NCI-H1436 (cell line): ENCODE measurements around the gene C14orf119.

Experiments used
- DNase-seq: peaks from one replicate; lab custom pipeline; 2025; lab: John Stamatoyannopoulos, UW

The C14orf119 gene

GRCh38 chr14:23126548-23127278 is 31.4 kb downstream of the C14orf119 start:
- DNase-seq = no peak

GRCh38 chr14:23127861-23128260 is 32.6 kb downstream of the C14orf119 start:
- DNase-seq = no peak

GRCh38 chr14:23128969-23129758 is 33.9 kb downstream of the C14orf119 start:
- DNase-seq = no peak

GRCh38 chr14:23129759-23130316 is 34.5 kb downstream of the C14orf119 start:
- DNase-seq = no peak

GRCh38 chr14:23130871-23131270 is 35.6 kb downstream of the C14orf119 start:
- no peak for DNase-seq

GRCh38 chr14:23131482-23131881 is 36.2 kb downstream of the C14orf119 start:
- no peak for DNase-seq

- no peak for DNase-seq
Measured at GRCh38 chr14:23132970-23133369, 37.7 kb downstream of the C14orf119 start.

GRCh38 chr14:23136566-23137133 is 41.3 kb downstream of the C14orf119 start:
- DNase-seq = no peak

- no peak for DNase-seq
Measured at GRCh38 chr14:23137192-23137812, 42.0 kb downstream of the C14orf119 start.

- no peak for DNase-seq
Measured at GRCh38 chr14:23137813-23138535, 42.7 kb downstream of the C14orf119 start.

- DNase-seq = no peak
Measured at GRCh38 chr14:23139874-23140273, 44.6 kb downstream of the C14orf119 start.

- no peak for DNase-seq
Measured at GRCh38 chr14:23140371-23140770, 45.1 kb downstream of the C14orf119 start.

GRCh38 chr14:23141706-23142444 is 46.6 kb downstream of the C14orf119 start:
- no peak for DNase-seq

- no peak for DNase-seq
Measured at GRCh38 chr14:23142826-23143225, 47.5 kb downstream of the C14orf119 start.

- no peak for DNase-seq
Measured at GRCh38 chr14:23143911-23144310, 48.6 kb downstream of the C14orf119 start.

- DNase-seq = no peak
Measured at GRCh38 chr14:23145794-23146350, 50.6 kb downstream of the C14orf119 start.

GRCh38 chr14:23146351-23146910 is 51.1 kb downstream of the C14orf119 start:
- no peak for DNase-seq

- DNase-seq = no peak
Measured at GRCh38 chr14:23146980-23147379, 51.7 kb downstream of the C14orf119 start.

- no peak for DNase-seq
Measured at GRCh38 chr14:23147676-23148075, 52.4 kb downstream of the C14orf119 start.

GRCh38 chr14:23148591-23149249 is 53.4 kb downstream of the C14orf119 start:
- DNase-seq = no peak
